Ecto neural progenitor cell (in vitro differentiated cells): Measurements from ENCODE around the gene LRP1.

ENCODE experiments used
- DNase-seq: peaks from one replicate; pipeline ENCODE4 v3.0.0-alpha.2; 2018; ENCODE audit warnings: low spot score

The LRP1 gene

DNA sequence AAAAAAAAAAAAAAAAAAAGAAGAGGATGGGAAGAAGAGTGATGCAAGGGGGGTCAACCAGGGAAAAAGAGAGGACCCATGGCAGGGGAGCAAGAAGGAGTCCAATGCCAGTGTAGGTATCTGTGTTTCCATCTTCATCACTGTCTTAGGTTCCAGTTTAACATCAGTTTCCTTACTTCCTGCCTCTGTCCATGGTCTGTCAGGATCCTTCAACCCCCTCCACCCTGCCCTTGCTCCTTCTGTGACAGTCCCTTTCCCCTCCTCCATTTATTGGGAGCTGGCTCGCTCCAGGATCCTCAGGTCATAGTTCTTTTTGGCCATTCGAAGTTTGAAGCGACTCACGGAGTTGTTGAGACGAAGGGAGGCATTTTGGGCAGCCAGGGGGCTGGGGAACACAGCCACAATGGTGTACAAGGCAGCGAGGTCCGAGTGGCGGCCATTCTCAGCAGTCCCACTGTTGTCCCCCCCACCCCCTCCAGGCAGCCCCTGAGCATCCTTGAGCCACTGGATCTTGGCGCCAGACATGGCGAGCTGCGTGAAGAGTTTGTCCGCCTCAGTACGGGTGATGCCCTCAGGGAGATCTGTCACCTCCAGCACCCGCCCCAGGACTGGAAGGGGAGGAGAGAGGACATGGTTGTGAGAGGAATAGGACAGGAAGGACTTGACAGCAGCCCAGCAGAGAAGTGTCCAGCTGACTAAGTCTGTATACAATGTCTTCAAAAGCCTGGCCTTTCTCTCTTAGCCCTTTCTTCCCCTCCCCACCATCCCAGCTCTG lies 126.4 kb downstream of the LRP1 start:
- no peak for DNase-seq

DNA sequence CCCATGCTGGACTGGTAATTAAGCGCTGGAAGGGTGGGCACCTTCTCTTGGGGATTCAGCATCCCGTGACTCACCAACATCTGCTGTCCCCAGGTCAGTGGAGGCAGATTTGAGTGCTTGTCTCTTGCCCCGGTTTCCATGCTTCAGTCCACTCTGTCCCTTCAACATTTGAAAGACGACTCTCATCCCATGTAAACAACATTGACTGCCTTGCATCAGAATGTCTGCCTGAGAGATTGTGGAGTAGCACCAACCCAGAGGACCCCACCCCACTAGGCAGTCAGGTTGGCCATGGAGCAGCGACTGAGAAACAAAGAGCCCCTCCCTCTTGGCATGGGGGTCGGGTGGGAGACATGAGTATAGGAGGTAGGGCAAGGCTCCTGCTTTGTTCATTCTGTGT lies 127.6 kb downstream of the LRP1 start:
- DNase-seq, result no peak

DNA sequence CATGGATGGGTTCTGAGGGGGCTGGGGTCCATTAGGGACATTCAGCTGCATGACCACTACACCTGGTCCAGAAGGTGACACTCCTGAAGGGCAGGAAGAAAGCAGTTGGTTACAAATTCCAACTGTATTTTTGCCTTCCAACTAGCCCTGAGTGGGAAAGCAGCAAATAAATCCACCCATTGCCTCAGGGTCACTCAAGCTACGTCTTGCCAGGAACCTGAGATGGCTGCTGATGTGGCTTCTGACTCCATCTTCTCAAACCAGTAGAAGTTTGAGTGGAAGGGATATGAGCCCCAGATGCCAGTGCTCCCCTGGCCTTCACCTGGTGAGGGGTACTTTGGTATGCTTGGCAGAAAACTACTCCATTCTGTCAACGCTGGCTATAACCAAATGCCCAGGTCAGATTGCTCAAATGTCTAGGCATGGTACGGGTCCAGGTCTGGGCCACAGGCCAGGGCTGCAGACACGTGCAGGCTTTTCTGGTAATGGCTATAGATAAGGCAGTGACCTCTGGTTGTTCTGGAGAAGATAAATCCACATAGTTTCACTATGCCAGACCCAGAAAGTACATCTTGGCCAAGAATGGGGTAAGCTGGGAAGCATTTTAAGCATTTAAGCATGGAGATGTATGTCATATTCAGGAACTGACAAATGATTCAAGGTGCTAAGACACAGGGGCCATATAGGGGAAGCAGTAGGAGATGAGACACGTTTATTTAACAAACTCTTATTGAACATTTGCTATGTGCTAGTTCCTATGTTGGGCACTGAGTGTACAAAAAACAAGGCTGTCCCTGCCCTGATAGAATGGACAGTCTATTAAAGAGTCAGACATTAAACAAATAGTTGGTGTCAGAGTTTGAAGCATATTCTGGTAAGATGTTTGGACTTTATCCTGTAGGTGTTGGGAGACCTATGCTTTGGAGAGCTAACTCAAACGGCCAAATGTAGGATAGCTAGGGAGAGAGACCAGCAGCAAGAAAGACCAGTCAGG lies 131.0 kb downstream of the LRP1 start:
- no peak for DNase-seq

DNA sequence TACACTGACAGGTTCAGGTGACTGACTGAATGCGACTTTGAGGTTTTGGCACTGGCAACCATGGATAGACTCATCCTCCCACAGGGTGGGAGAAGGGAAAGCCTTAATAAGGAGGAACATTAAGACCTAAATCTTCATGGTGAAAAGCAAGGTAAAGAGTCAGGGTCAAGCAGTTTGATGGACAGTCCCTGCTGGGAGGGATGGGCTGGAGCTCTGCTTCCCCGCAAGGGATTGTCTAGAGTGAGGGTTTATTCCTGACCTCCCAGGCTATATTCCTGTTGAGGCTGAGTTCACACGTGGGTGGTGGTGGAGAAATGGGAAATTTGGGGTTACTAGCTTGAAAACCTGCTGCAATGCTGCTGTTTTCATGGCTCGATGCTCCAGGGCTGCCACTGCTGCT lies 132.1 kb downstream of the LRP1 start:
- no peak for DNase-seq

DNA sequence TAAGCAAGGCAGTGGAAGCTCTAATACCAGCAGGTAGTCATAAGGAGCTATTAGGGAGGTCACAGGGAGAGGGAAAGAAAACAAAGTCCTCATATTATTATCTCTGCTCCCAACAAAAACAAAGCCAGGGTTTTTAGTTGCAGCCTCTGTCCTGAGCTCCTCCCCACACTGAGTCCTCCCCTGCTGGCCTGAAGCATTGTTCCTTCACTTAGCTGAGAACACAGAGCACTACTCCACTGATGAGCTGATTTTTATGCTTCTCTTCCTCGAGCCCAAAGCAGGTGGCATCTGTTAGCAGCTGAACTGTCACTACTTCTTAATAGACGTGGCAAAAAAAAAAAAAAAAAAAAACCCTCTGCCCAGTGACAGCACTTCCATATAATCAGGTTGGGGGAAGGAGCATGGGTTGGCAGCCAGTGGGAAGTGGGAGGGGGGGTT lies 133.2 kb downstream of the LRP1 start:
- DNase-seq, result no peak

DNA sequence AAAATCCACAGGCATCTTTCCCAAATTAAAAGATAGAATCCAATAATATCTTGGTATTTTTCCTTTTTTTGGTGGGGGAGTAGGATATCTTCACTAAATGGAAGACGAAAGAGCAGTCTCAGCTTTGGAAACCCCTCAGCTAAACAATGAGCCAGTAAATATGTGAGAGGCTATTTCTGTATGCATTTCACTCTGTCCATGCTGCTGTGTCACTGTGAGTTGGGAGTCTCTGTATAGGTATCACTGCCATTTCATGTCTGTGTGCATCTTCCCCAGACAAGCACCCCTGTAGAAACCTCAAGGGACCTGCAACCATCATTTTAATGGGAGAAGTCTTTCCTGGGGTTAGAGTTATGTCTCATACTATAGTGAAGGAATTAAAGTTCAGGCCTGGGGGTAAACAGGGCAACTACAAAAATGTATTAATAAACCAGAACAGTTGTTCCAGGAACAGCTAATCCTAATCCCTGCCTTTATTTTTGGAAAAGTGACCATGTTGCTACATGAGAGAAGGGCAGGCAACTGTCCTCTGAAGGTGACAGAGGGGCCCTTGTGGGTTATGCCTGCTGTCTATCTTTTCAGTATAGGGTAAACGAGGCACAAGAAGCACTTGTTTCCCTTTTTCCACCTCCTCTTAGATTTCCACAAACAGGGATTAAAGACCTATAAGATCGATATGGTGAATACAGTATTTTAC lies 134.0 kb downstream of the LRP1 start:
- DNase-seq, result no peak
